Activated effector memory CD4-positive, alpha-beta T cell treated with Interleukin-2 at 50 U/mL for 16 hours (primary cell): ENCODE data around the gene ONECUT2.
"Not testable (repeated sequence)": the region's sequence is repeated elsewhere in the genome, so short reads cannot be mapped to it uniquely, and the experiment has no call there.

ENCODE experiments used
- DNase-seq: peaks from one replicate; pipeline ENCODE4 v3.0.0-alpha.2; 2020

Gene ONECUT2

DNA sequence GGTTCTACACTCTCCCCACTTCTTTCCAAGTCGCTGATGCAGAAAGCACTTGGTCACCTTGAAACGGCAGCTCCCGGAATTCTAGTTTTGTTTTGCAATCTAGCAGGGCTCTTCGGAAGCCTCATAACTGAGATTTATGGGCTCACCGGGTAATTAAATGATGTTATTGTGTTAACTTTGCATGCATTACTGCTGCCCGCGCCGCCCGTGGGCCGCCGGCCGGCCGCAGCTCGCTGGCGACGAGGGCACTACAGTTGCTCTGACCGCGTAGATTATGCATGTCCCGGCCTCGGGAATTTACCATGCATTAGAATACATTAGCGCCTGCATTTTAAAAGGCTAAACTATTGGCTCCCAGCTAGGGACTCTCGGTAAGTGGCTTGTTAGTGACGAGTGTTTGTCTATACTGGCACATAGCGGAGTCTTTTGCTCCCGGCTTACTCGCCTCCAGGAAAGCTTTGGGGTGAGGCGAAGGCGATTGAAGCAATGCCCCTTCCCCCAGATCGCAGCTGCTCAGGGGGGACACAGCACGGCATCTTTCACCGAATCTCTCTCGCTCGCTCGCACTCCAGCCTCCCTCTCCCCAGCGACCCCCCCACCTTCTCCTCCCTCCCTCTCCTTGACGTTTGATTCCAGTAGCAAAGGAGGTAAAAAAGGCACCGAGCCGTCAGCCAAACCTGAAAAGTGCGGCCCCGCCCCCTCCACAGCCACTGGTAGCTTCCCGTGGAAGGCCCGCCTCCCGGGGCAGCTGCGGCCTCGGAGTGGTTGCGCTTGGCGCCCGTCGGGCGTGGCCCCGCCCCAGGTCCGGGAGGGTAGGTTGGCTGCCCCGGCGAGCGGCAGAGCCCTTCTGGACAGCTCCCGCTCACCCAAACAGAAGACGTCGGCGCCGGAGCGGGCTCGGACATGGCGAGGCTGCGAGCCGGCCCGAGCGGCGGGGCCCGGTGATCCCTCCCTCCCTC lies at the start of gene ONECUT2:
Gene ONECUT2, plus strand, starts transcription at position 839 of the 959 bp plus-strand sequence. CDS start 343 bp downstream, outside the sequence.
- DNase-seq, result peak; percentile 14

GRCh38 chr18:57389271-57389670 lies 45.9 kb upstream of the ONECUT2 start:
- no peak for DNase-seq

GRCh38 chr18:57390044-57390443 lies 45.1 kb upstream of the ONECUT2 start:
- no peak for DNase-seq

DNA sequence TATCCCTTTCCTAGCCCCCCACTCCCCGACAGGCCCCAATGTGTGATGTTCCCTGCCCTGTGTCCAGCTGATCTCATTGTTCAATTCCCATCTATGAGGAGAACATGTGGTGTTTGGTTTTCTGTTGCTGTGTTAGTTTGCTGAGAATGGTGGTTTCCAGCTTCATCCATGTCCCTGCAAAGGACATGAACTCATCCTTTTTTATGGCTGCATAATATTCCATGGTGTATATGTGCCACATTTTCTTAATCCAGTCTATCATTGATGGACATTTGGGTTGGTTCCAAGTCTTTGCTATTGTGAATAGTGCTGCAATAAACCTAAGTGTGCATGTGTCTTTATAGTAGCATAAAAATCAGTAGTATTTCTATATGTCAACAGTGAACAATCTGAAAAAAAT lies 40.4 kb upstream of the ONECUT2 start:
- DNase-seq, result not testable (repeated sequence)

DNA sequence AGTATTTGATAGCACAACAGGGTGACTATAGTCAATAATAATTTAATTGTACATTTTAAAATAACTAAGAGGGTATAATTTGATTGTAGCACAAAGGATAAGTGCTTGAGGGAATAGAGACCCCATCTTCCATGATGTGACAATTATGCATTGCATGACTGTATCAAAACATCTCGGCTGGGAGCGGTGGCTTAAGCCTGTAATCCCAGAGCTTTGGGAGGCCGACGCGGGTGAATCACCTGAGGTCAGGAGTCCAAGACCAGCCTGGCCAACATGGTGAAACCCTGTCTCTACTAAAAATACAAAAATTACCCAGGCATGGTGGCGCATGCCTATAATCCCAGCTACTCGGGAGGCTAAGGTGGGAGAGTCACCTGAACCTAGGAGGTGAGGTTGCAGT lies 38.3 kb upstream of the ONECUT2 start:
- DNase-seq, result not testable (repeated sequence)

GRCh38 chr18:57397440-57398132 lies 37.6 kb upstream of the ONECUT2 start:
- no peak for DNase-seq

GRCh38 chr18:57404345-57404744 lies 30.8 kb upstream of the ONECUT2 start:
- DNase-seq, result no peak

DNA sequence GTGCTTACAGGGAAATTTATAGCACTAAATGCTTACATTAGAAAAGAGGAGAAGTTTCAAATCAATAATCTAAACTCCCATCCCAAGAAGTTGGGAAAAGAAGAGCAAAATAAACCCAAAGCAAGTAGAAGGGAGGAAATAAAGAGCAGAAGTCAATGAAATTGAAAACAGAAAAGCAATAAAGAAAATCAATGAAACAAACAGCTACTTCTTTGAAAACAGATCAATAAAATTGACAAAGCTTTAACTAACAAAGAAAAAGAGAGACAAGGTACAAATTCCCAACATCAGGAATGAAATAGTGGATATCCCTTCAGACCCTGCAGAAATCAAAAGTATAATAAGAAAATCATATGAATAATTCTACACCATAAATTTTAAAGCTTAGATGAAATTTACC lies 25.5 kb upstream of the ONECUT2 start:
- no peak for DNase-seq

DNA sequence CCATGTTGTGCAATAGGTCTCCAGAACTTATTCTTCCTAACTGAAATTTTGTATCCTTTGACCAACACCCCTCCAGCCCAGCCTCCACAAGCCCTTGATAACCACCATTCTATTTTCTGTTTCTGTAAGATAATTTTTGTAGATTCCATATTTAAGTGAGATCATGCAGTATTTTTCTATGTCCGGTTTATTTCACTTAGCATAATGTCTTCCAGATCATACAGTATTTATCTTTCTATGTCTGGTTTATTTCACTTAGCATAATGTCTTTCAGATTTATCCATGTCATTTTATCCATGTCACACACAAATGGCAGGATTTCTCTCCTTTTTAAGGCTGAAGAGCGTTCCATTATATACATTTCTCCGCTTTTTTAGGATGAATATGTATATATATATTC lies 24.4 kb upstream of the ONECUT2 start:
- no peak for DNase-seq

GRCh38 chr18:57416542-57416941 lies 18.6 kb upstream of the ONECUT2 start:
- no peak for DNase-seq

GRCh38 chr18:57422313-57422872 lies 12.8 kb upstream of the ONECUT2 start:
- DNase-seq, result no peak

DNA sequence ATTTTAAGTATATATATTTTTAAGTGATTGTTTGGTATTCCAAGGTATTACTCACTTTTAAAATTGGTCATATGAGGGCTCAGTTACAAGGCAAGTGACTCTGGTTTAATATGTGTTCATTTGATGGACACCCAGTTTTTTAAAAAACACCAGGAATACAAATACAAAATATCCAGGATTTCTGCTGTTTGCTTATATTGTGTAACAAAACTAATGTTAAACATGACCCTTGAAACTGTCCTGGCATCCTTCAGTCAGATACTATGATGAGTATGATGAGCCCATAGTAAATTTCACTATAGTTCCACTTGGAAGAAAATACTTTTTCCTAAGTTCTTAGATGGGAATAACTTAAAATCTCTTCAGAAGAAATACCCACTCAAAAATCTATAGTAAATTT lies 11.4 kb upstream of the ONECUT2 start:
- DNase-seq, result no peak

DNA sequence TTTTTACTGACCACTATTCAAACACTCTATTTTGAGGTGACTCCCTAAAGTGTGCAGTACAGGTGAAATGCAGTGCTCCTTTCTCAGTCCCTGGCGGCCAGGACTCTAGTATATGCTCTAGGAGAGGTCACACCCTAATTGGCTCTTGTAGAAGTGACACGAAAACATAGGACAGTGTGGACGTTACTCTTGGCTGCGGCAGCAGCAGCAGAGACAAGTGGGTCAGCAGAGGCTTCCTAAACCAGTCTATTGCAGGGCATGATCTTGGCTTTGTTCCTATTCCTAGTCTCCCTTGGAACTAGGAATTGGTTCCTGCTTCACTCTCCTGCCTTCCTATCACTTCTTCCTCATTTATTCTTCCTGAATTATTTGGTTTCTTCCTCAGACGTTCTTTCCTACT lies 10.1 kb upstream of the ONECUT2 start:
- DNase-seq, result no peak

- DNase-seq, result no peak
Observed at GRCh38 chr18:57426187-57426586, 9.0 kb upstream of the ONECUT2 start.

- DNase-seq, result no peak
Observed at GRCh38 chr18:57427429-57428201, 7.6 kb upstream of the ONECUT2 start.

DNA sequence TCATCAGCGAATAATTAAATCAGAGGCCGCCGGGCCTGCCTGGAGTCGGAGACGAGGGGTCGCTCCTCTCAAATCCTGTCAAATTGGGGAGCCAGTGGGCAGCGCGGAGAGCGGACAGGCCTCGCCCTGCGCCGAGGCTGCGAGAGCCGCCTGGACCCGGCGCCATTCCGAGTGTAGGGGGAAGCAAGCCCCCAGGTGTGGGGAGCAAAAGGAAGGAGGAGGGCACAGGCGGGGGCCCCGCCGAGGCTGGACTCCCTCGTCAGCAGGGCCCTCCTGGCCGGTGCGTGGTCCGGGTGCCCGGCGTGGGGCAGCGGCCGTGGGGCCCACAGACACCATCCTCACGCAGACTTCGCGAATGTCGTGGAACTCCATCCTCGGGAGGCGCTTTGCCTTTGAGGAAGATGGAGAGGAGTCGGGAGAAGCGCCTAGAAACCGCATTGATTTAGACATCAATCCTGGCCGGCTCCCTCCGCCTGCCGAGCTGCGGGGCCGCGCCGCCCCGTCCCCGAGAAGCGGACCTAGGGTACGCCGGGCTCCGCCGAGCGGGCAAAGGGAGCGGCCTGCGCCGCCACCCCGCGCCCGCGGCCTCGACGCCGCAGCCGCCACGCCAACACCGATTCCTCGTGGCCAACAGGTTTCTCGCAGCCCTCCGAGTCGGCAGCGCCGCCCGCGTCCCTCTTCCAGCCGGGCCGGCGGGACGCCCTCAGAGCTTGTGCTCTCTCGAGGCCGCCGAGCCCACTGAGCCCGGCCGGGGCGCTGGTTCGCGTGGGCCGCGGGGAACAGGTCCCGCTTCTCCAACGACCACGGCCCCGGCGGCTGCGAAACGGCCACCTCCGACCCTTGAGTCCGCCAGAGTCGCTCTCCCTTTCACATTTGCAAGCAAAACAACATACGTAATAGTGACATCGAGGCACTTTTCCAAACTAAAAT lies 6.7 kb upstream of the ONECUT2 start:
- DNase-seq, result no peak

DNA sequence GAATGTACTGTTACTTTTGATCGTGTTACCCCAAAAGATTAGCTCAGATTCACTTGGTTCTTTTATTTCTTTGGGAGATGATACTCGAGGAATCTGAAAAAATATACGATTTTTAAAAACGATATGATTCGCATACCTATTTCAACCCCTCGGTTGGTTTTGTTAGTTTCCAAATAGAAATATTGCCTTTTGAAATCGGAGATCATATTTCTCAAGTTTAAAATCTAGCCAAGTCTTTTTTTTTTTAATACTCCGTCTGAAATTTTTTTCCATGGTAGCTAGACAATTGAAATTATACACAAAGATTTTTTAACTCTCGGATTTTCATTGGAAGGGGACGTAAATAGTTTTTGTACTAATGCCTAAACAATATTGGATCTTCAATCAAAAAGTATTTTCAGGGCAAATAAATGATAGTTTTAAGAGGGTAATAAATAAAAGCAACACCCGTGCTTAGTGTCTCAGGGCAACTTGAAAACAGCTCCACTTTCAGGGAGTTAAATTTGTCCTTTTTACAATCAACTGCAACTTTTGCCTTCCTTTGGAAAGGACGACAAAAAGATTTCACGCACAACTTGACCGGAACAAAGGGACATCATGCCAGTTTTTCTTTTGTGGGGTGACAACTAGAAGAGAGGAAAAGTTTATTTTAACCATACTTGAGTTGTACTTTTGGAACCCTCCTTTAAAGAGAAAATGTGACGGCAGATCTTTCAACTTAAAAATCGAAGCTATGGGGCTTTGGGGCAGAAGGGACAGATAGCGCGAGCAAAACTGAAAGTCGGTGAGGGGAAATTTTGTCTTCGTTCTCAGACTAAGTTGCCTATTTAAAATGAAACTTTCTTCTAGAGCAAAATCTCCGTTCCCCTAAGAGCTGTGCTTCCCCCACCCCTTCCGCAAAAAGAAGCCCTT lies 5.8 kb upstream of the ONECUT2 start:
- no peak for DNase-seq

- DNase-seq, result no peak
Observed at GRCh38 chr18:57430079-57431001, 4.8 kb upstream of the ONECUT2 start.

DNA sequence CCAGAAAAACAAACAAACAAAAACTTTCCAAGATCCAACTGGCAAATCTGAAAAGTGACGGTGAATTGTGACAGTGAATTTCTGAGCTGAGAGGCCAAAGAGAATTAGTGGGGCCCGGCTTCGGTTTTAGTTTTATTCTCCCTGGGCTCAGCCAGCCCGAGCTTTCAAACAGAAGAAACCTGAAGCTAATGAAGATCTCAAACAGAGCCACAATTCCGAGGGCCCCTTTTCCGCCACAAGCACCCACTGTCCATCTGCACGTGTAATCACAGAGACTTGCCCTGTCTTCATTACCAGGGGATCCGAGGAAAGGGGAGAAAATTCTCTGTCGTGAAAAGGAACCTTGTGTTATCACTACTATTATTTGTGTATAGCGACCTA lies 4.2 kb upstream of the ONECUT2 start:
- no peak for DNase-seq
